C1 segment of cervical spinal cord (tissue), 14 donors: ENCODE measurements around the gene POLR3K.
"Not testable (repeated sequence)": the region's sequence is repeated elsewhere in the genome, so short reads cannot be mapped to it uniquely, and the experiment has no call there.

ENCODE experiments used
- DNase-seq, 14 donors: peaks; one replicate each; lab custom pipeline; 2025; lab: John Stamatoyannopoulos, UW

POLR3K gene

GRCh38 chr16:17062-17765 is 36.2 kb downstream of the POLR3K start:
- not testable (repeated sequence) for DNase-seq

DNA sequence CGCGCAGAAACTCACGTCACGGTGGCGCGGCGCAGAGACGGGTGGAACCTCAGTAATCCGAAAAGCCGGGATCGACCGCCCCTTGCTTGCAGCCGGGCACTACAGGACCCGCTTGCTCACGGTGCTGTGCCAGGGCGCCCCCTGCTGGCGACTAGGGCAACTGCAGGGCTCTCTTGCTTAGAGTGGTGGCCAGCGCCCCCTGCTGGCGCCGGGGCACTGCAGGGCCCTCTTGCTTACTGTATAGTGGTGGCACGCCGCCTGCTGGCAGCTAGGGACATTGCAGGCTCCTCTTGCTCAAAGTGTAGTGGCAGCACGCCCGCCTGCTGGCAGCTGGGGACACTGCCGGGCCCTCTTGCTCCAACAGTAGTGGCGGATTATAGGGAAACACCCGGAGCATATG is 42.6 kb downstream of the POLR3K start:
- peak in 5 of 14 donors; percentile 18 to 58 (median 35) for DNase-seq

DNA sequence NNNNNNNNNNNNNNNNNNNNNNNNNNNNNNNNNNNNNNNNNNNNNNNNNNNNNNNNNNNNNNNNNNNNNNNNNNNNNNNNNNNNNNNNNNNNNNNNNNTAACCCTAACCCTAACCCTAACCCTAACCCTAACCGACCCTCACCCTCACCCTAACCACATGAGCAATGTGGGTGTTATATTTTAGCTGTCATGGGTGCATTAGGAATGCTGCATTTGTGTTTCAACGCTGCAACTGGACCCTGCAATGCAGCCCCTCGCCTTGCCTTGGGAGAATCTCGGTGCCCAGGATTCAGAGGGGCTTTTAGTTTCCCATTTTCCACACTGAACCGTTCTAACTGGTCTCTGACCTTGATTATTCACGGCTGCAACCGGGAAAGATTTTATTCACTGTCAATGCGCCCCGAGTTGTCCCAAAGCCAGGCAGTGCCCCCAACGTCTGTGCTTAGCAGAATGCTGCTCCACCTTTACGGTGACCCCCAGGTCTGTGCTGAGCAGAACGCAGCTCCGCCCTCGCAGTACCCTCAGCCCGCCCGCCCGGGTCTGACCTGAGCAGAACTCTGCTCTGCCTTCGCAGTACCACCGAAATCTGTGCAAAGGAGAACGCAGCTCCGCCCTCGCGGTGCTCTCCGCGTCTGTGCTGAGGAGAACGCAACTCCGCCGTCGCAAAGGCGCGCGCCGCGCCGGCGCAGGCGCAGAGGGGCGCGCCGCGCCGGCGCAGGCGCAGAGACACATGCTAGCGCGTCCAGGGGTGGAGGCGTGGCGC is 43.3 kb downstream of the POLR3K start:
- no peak for DNase-seq
